ENCODE data around the gene DGKD.

DNA sequence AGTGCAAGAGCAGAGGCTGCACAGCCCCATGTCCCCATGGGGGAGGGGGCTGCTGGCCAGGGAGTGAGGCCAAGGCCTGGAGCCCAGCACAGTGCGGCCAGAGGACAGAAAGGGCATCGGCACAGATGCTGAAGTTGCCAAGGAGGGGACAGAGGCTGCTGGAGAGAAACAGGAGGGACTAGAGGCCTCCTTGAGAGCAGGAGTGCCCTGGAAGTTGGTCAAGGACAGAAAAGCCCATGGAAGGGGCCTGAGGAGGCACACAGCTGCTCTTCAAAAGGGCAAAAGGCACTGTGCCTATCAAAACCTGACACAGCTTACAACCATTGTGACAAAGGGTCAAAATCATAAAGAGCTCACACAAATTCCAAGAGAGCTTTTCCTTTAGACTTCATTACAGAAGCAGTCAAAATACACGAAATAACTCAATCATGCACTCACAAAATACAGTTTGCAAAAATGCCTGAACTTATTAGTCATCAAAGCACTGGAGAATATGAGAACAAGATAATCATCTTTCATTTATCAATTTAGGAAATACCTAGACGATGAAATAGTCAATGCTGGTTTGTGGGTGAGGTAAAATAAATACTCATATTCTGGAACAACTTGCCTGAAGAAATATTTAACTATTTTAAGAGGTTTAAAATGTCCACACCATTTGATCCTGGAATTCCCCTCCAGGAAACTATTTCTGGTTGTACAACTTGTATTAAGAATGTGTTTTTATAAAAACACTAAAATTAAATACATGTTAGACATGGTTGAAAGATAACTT, 132.7 kb downstream of the DGKD start:
- TF ChIP-seq, protein P1, sequence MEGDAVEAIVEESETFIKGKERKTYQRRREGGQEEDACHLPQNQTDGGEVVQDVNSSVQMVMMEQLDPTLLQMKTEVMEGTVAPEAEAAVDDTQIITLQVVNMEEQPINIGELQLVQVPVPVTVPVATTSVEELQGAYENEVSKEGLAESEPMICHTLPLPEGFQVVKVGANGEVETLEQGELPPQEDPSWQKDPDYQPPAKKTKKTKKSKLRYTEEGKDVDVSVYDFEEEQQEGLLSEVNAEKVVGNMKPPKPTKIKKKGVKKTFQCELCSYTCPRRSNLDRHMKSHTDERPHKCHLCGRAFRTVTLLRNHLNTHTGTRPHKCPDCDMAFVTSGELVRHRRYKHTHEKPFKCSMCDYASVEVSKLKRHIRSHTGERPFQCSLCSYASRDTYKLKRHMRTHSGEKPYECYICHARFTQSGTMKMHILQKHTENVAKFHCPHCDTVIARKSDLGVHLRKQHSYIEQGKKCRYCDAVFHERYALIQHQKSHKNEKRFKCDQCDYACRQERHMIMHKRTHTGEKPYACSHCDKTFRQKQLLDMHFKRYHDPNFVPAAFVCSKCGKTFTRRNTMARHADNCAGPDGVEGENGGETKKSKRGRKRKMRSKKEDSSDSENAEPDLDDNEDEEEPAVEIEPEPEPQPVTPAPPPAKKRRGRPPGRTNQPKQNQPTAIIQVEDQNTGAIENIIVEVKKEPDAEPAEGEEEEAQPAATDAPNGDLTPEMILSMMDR (IDR thresholded peaks at IDR 0.05; ENCODE audit: insufficient read depth, low read length), result no peak
- TF ChIP-seq, protein P2, sequence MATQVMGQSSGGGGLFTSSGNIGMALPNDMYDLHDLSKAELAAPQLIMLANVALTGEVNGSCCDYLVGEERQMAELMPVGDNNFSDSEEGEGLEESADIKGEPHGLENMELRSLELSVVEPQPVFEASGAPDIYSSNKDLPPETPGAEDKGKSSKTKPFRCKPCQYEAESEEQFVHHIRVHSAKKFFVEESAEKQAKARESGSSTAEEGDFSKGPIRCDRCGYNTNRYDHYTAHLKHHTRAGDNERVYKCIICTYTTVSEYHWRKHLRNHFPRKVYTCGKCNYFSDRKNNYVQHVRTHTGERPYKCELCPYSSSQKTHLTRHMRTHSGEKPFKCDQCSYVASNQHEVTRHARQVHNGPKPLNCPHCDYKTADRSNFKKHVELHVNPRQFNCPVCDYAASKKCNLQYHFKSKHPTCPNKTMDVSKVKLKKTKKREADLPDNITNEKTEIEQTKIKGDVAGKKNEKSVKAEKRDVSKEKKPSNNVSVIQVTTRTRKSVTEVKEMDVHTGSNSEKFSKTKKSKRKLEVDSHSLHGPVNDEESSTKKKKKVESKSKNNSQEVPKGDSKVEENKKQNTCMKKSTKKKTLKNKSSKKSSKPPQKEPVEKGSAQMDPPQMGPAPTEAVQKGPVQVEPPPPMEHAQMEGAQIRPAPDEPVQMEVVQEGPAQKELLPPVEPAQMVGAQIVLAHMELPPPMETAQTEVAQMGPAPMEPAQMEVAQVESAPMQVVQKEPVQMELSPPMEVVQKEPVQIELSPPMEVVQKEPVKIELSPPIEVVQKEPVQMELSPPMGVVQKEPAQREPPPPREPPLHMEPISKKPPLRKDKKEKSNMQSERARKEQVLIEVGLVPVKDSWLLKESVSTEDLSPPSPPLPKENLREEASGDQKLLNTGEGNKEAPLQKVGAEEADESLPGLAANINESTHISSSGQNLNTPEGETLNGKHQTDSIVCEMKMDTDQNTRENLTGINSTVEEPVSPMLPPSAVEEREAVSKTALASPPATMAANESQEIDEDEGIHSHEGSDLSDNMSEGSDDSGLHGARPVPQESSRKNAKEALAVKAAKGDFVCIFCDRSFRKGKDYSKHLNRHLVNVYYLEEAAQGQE (IDR thresholded peaks at IDR 0.05; ENCODE audit: insufficient replicate concordance, low read depth), result no peak
- TF ChIP-seq POLR2AphosphoS5 (IDR thresholded peaks at IDR 0.05; ENCODE audit: low read depth) (no peak), GABPA (IDR thresholded peaks at IDR 0.05; ENCODE audit: low read depth) (no peak), SPI1 (IDR thresholded peaks at IDR 0.05; ENCODE audit: borderline replicate concordance, low read depth) (no peak)
